ENCODE data around the gene ATAD3C. TPM values are rescaled to one million over a fixed set of nuclear protein-coding genes. Genes with fewer than 3 reads are reported as not detected.
"Not testable (repeated sequence)": the region's sequence is repeated elsewhere in the genome, so short reads cannot be mapped to it uniquely, and the experiment has no call there.

ATAD3C gene
- total and polyA plus RNA-seq, 2 experiments from 2014 or later, result 0.45 to 1.3 TPM

- TF ChIP-seq REST (IDR thresholded peaks at IDR 0.05; ENCODE audit: unreplicated experiment), result no peak
Observed at GRCh38 chr1:1470626-1471388, 21.3 kb downstream of the ATAD3C start (continued).

GRCh38 chr1:1471389-1472052, 22.0 kb downstream of the ATAD3C start, which contains the start of gene ATAD3B:
ATAD3B (plus strand) TSS chr1:1471765; CDS start chr1:1471885, 120 bp downstream.
- H2AFZ ChIP-seq, result peak within 1 kb of the TSS; percentile 95; the same call in 1 of the 2 replicates
- DNase-seq (ENCODE audit: low spot score), result peak; percentile 97
- H3K27me3 ChIP-seq (ENCODE audit: insufficient read depth), result no peaks in the 10 kb centered on the region
- Mint-ChIP-seq H3K4me3 (peak within 1 kb of the TSS; percentile 94), H3K27ac (peak within 1 kb of the TSS; percentile 97), H3K27me3 (ENCODE audit: insufficient read depth, low read depth, poor library complexity) (peaks cover 9% of the 10 kb centered on the region), H3K4me1 (peaks cover 8% of the 10 kb centered on the region), H3K9me3 (no peaks in the 10 kb centered on the region), H3K36me3 (ENCODE audit: low read depth) (peaks cover 5% of the 10 kb centered on the region; the same call in 2 of the 3 replicates)
- TF ChIP-seq POLR2AphosphoS5 (IDR thresholded peaks at IDR 0.05; ENCODE audit: low read depth) (peak; percentile 82), ETS1 (IDR thresholded peaks at IDR 0.05) (peak; percentile 88), JUNB (IDR thresholded peaks at IDR 0.05; ENCODE audit: unreplicated experiment) (no peak), CREB1 (CRISPR knock-in tag; IDR thresholded peaks at IDR 0.05; ENCODE audit: low read depth) (peak; percentile 97)
- no peaks in the 10 kb centered on the region for H3K36me3 ChIP-seq (ENCODE audit: insufficient read depth)
- peaks cover 9% of the 10 kb centered on the region for H4K20me1 ChIP-seq (replicated peaks; ENCODE audit: insufficient read depth)
- H3K4me3 ChIP-seq, result peak within 1 kb of the TSS; percentile 83
- peak within 1 kb of the TSS; percentile 93 for H3K4me2 ChIP-seq
- peak; percentile 90 for ATAC-seq
- H3K4me1 ChIP-seq (ENCODE audit: insufficient read depth), result 0 out of 2 replicates have a peak, but pooled peaks cover 3% of the 10 kb centered on the region
- H3K9me2 ChIP-seq (ENCODE audit: insufficient read depth), result no peaks in the 10 kb centered on the region
- peak within 1 kb of the TSS; percentile 84 for H3K27ac ChIP-seq (ENCODE audit: low read depth)
- H3F3A ChIP-seq (replicated peaks; ENCODE audit: low read depth), result peaks cover 18% of the 10 kb centered on the region
- H3K79me2 ChIP-seq (replicated peaks; ENCODE audit: insufficient read depth), result peaks cover 28% of the 10 kb centered on the region

- peaks cover 13% of the 10 kb centered on the region for H3K36me3 Mint-ChIP-seq (ENCODE audit: low read depth)
- not testable (repeated sequence) for H3K27ac Mint-ChIP-seq; H3K27me3 ChIP-seq (ENCODE audit: insufficient read depth); H3K4me1 Mint-ChIP-seq; H4K20me1 ChIP-seq (replicated peaks; ENCODE audit: insufficient read depth); DNase-seq (ENCODE audit: low spot score); H3K9me3 Mint-ChIP-seq; H2AFZ ChIP-seq; H3K9me2 ChIP-seq (ENCODE audit: insufficient read depth); H3K36me3 ChIP-seq (ENCODE audit: insufficient read depth); H3K4me1 ChIP-seq (ENCODE audit: insufficient read depth)
- 0 out of 2 replicates have a peak overlapping the region, but pooled peaks have one; percentile 45 for H3K27ac ChIP-seq (ENCODE audit: low read depth)
- peaks cover 36% of the 10 kb centered on the region for H3K79me2 ChIP-seq (replicated peaks; ENCODE audit: insufficient read depth)
- H3F3A ChIP-seq (replicated peaks; ENCODE audit: low read depth), result peaks cover 18% of the 10 kb centered on the region
- peak; percentile 20 for ATAC-seq
- peak overlapping the region; percentile 81 for H3K4me3 Mint-ChIP-seq
- peaks cover 10% of the 10 kb centered on the region for H3K27me3 Mint-ChIP-seq (ENCODE audit: insufficient read depth, low read depth, poor library complexity)
- peak overlapping the region; percentile 83 for H3K4me3 ChIP-seq
- H3K4me2 ChIP-seq, result peak overlapping the region; percentile 87
Observed at GRCh38 chr1:1472053-1472876, 22.8 kb downstream of the ATAD3C start.

GRCh38 chr1:1476011-1476410, 26.5 kb downstream of the ATAD3C start:
- not testable (repeated sequence) for H3K4me1 Mint-ChIP-seq; H3K4me2 ChIP-seq; H3K27me3 ChIP-seq (ENCODE audit: insufficient read depth); H3K4me3 Mint-ChIP-seq; H3K9me2 ChIP-seq (ENCODE audit: insufficient read depth); H3K4me1 ChIP-seq (ENCODE audit: insufficient read depth); H3K36me3 ChIP-seq (ENCODE audit: insufficient read depth); ATAC-seq; H3K27ac Mint-ChIP-seq; H2AFZ ChIP-seq; H3K9me3 Mint-ChIP-seq; DNase-seq (ENCODE audit: low spot score); H3K27ac ChIP-seq (ENCODE audit: low read depth); H3K4me3 ChIP-seq
- Histone ChIP-seq H3K79me2 (replicated peaks; ENCODE audit: insufficient read depth) (peaks cover 36% of the 10 kb centered on the region), H3F3A (replicated peaks; ENCODE audit: low read depth) (peaks cover 10% of the 10 kb centered on the region), H4K20me1 (replicated peaks; ENCODE audit: insufficient read depth) (peaks cover 13% of the 10 kb centered on the region)
- Mint-ChIP-seq H3K27me3 (ENCODE audit: insufficient read depth, low read depth, poor library complexity) (peaks cover 13% of the 10 kb centered on the region), H3K36me3 (ENCODE audit: low read depth) (peaks cover 42% of the 10 kb centered on the region)

Data from GM23338 (cell line).